Suprapubic skin (tissue), 4 donors: Measurements from ENCODE around the gene SLC25A13.

Experiments
- CTCF ChIP-seq, 2 donors: fragments of 200-600 bp in 1 of 2; fragments of 450-650 bp in 1 of 2; sonication (generic) in 1 of 2; IDR thresholded peaks; one replicate each; pipeline ENCODE4 v1.5.1; 2016 to 2019; ENCODE audit warnings: antibody characterized with exemption in 2 of 2, mild to moderate bottlenecking in 1 of 2, moderate library complexity in 1 of 2
- EP300 ChIP-seq: sonication (generic); formaldehyde crosslinking; IDR thresholded peaks from one replicate; pipeline ENCODE4 v1.6.1; 2017; ENCODE audit warnings: antibody characterized with exemption
- POLR2A ChIP-seq, 2 donors: fragments of 450-650 bp; IDR thresholded peaks; one replicate each; pipeline ENCODE4 v1.6.1; 2017; ENCODE audit warnings: antibody characterized with exemption in 2 of 2, mild to moderate bottlenecking in 2 of 2, moderate library complexity in 2 of 2
- POLR2AphosphoS5 ChIP-seq, 3 donors: sonication (generic); formaldehyde crosslinking; IDR thresholded peaks; one replicate each; pipeline ENCODE4 v1.6.1; 2017; ENCODE audit warnings: antibody characterized with exemption in 3 of 3

- TF ChIP-seq CTCF (IDR thresholded peaks at IDR 0.05), result no peak
- TF ChIP-seq POLR2A (IDR thresholded peaks at IDR 0.05), result no peak
- no peak for TF ChIP-seq POLR2AphosphoS5 (IDR thresholded peaks at IDR 0.05)
- no peak for TF ChIP-seq EP300
Measured at GRCh38 chr7:96246919-96247318, 75.0 kb downstream of the SLC25A13 start.
